Upper lobe of right lung (tissue), 1 donor: Measurements from ENCODE around the gene MEGF10. TPM values are rescaled to one million over a fixed set of nuclear protein-coding genes. Genes with fewer than 3 reads are reported as not detected.
"Not testable (repeated sequence)": the region's sequence is repeated elsewhere in the genome, so short reads cannot be mapped to it uniquely, and the experiment has no call there.

Experiments used
- ATAC-seq: fragments of 200-7000 bp; cut with Tn5 transposase; one replicate; pipeline ENCODE4 v1.9.1; 2020; ENCODE audit warnings: mild to moderate bottlenecking, moderate library complexity
- DNase-seq: peaks from one replicate; pipeline ENCODE4 v3.0.0-alpha.2; 2020
- H3K27ac ChIP-seq: fragments of 200-600 bp; one replicate; pipeline ENCODE4 v1.8.0; 2022
- H3K27me3 ChIP-seq: fragments of 200-600 bp; one replicate; pipeline ENCODE4 v1.8.0; 2022; ENCODE audit warnings: mild to moderate bottlenecking
- H3K36me3 ChIP-seq: fragments of 200-600 bp; one replicate; pipeline ENCODE4 v1.8.0; 2022
- H3K4me1 ChIP-seq: fragments of 200-600 bp; one replicate; pipeline ENCODE4 v1.8.0; 2022
- H3K4me3 ChIP-seq: fragments of 200-600 bp; one replicate; pipeline ENCODE4 v1.8.0; 2022; ENCODE audit warnings: mild to moderate bottlenecking
- H3K9me3 ChIP-seq: fragments of 200-600 bp; one replicate; pipeline ENCODE4 v1.8.0; 2022
- intact Hi-C: fragments of 100-400 bp; cut with DNase I; formaldehyde crosslinking; loops from one replicate; pipeline ENCODE4 v1.11.0; 2022
- long read RNA-seq: library from polyadenylated mRNA; unstranded; transcript quantifications from one replicate; pipeline ENCODE4 v2.0.0, GENCODE V29; 2021
- total RNA-seq: library from RNA; stranded (reverse); fragmentation: NEBNext Ultra II Directional; extraction: Animal tissue kit (Norgen Biotek cat#: 25700); gene quantifications from one replicate; pipeline ENCODE4 v1.2.1, GENCODE V29; 2021
- TF ChIP-seq, protein P1 (sequence below): fragments of 200-600 bp; IDR thresholded peaks from one replicate; pipeline ENCODE4 v1.8.0; 2022; ENCODE audit warnings: antibody characterized with exemption
- donor health status: DM: no; HTN: yes; CAD: no; lungs with severe emphysema.

Gene MEGF10
- total RNA-seq, result 0.26 TPM
- long read RNA-seq, result 0 reads

DNA sequence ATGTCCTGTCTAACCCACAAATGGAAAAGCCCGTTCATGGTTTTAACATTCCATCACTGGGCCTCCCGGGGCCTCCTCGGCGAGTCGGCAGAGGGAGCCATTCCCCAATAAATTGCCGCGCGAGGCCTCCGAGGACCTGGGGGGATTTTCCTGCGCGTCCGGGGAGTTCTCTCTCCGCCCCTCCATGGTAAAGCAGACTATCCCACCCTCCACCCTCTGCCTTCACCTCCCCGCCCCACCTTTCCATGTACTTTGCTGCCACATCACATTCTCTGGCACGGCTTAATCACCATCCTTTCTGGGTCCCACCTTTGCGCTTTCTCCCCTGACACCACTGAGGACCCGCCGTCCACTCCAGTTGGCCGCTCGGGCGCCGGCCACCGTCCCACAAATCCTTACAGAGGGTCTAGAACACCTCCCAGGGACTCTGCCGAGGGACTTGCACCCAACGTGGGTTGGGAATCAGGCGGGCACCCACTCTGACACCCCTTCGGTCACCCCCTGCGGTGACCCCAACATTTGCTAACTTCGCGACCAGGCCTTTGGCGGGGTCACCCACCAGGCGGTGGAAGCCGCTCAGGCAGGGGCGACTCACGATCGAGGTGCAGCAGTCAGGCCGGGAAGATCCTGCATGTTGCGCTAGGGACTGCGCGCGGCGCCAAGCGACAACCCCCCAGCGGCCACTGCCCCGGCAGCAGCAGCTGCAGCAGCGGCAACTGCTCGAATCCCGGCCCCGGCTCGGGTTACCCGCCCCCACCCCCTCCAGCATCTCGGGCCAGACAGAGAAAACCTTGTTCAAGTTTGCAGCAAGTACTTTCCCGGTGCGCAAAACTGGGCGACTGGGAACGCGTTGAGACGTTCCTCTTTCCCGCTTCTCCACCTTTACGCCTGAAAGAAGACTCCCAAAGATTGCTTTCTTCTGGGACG, at the start of gene MEGF10:
MEGF10 (plus strand) TSS at position 778 of the 927 bp plus-strand sequence. CDS start 40,513 bp downstream, outside the sequence.
- no peak within 1 kb of the TSS for H3K4me3 ChIP-seq
- H3K4me1 ChIP-seq, result no peaks in the 10 kb centered on the region
- TF ChIP-seq, protein P1, sequence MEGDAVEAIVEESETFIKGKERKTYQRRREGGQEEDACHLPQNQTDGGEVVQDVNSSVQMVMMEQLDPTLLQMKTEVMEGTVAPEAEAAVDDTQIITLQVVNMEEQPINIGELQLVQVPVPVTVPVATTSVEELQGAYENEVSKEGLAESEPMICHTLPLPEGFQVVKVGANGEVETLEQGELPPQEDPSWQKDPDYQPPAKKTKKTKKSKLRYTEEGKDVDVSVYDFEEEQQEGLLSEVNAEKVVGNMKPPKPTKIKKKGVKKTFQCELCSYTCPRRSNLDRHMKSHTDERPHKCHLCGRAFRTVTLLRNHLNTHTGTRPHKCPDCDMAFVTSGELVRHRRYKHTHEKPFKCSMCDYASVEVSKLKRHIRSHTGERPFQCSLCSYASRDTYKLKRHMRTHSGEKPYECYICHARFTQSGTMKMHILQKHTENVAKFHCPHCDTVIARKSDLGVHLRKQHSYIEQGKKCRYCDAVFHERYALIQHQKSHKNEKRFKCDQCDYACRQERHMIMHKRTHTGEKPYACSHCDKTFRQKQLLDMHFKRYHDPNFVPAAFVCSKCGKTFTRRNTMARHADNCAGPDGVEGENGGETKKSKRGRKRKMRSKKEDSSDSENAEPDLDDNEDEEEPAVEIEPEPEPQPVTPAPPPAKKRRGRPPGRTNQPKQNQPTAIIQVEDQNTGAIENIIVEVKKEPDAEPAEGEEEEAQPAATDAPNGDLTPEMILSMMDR, result peak; percentile 47
- no peak within 1 kb of the TSS for H3K27ac ChIP-seq
- no peaks in the 10 kb centered on the region for H3K36me3 ChIP-seq
- ATAC-seq, result peak; percentile 43
- intact Hi-C loops, result no loop called here
- H3K9me3 ChIP-seq, result no peaks in the 10 kb centered on the region
- peak; percentile 62 for DNase-seq
- H3K27me3 ChIP-seq, result peaks cover 30% of the 10 kb centered on the region

DNA sequence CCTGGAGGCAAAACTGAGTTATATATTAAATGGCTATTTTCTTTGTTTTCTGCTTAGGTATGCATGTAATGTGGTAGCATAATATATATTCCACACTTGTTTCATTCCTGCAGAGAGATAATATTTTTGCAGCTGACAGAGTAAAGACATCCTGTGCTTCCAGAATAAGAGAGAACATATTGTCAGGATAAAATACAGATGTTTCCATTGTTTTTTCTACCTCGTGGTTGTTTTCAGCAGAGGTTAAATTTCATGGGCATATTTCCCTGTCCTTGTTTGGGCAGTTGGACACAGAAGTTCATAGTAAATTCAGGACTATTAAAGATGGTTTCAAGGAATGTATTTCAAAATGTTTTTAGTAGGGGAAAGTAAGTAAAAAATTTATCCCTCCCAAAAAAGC, 47.6 kb upstream of the MEGF10 start:
- no peaks in the 10 kb centered on the region for H3K36me3 ChIP-seq
- ATAC-seq, result no peak
- H3K27me3 ChIP-seq, result no peaks in the 10 kb centered on the region
- no peak overlapping the region for H3K27ac ChIP-seq
- no peaks in the 10 kb centered on the region for H3K4me1 ChIP-seq
- no peak overlapping the region for H3K4me3 ChIP-seq
- DNase-seq, result no peak
- TF ChIP-seq, protein P1, result no peak
- intact Hi-C loops, result no loop called here
- no peaks in the 10 kb centered on the region for H3K9me3 ChIP-seq

DNA sequence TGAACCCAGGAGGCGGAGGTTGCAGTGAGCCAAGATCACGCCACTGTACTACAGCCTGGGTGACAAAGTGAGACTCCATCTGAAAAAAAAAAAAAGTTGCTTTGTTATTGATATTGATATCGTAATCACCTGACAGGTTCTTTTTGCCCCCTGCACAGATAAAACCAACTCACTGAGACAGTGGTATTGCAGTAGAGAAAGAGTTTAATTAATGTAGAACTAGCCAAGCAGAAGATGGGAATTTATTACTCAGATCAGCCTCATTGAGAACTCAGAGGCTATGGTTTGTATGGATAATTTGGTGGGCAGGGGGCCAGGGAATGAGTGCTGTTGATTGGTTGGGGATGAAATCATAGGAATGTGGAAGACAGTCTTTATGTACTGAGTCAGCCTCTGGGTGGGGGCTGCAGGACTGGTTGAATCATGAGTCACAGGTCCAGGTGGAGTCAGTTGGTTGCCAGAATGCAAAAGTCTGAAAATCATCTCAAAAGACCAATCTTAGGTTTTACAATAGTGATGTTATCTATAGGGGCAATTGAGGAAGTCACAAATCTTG, 35.8 kb upstream of the MEGF10 start:
- Histone ChIP-seq H3K9me3 (no peaks in the 10 kb centered on the region), H3K4me3 (no peak overlapping the region), H3K36me3 (no peaks in the 10 kb centered on the region), H3K4me1 (no peaks in the 10 kb centered on the region), H3K27me3 (no peaks in the 10 kb centered on the region), H3K27ac (no peak overlapping the region)
- intact Hi-C loops, result no loop called here
- ATAC-seq (no peak), DNase-seq (no peak)
- TF ChIP-seq, protein P1, result no peak

DNA sequence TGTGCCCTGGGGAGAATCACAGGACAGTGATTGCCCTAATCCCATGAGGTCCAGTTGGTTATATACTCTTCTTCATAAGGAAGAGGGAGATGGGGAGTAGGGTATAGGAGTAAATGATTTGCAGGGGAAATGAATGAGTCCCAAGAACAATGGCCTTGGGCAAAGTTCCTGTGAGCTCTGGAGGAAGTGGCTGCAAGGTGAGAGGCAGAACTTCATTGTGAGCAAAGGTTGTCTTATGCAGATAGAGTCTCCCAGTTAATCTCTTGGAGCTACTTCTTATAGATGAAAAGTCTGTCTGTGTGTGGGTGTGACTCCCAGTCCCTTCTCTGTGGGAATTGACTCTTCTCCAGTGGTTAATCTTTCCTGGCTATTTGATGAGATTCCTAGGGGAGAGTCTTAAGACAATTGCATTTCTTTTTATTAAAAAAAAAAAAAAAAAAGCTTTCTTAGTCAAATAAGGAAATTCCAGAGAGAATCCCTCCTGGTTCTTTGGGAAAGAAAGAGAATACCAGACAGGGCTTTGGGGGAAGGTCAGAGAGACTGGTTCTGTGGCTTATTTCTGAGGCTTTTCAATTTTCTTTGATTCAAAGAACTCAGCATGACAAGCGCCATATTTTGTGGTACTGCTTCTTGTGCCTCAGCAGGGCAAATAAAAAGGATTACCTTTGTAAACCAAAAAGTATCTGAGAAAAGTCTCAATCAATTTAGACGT, 33.6 kb upstream of the MEGF10 start:
- intact Hi-C loops, result no loop called here
- H3K36me3 ChIP-seq, result no peaks in the 10 kb centered on the region
- DNase-seq (no peak), ATAC-seq (no peak)
- no peaks in the 10 kb centered on the region for H3K9me3 ChIP-seq
- TF ChIP-seq, protein P1, result no peak
- H3K4me3 ChIP-seq, result no peak overlapping the region
- no peaks in the 10 kb centered on the region for H3K27me3 ChIP-seq
- H3K4me1 ChIP-seq, result no peaks in the 10 kb centered on the region
- H3K27ac ChIP-seq, result no peak overlapping the region

DNA sequence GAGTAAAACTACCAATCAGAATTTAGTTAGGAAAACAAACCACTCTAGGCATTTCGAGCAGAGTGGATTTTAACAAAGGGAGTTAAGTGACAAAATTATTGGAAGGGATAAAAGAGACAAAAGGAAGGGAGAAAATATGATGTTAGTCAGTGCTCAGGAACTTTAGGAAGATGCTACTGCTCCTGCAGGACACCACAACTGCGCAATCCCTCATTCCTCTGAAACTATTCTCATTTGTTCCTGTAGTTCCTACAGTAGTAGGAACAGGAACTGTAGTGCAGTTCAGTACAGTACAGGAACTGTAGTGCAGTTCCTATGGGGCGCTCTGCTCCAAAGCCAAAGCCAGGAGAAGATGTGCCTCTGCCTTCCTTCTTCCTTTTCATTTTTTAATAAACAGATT, 29.9 kb upstream of the MEGF10 start:
- H3K27ac ChIP-seq, result no peak overlapping the region

DNA sequence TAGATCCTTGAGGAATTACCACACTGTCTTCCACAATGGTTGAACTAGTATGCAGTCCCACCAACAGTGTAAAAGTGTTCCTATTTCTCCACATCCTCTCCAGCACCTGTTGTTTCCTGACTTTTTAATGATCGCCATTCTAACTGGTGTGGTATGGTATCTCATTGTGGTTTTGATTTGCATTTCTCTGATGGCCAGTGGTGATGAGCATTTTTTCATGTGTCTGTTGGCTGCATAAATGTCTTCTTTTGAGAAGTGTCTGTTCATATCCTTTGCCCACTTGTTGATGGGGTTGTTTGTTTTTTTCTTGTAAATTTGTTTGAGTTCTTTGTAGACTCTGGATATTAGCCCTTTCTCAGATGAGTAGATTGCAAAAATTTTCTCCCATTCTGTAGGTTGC, 25.1 kb upstream of the MEGF10 start:
- H3K27ac ChIP-seq, DNase-seq, H3K27me3 ChIP-seq, H3K36me3 ChIP-seq, intact Hi-C loops, H3K9me3 ChIP-seq, H3K4me3 ChIP-seq, H3K4me1 ChIP-seq, ATAC-seq: not testable (repeated sequence)

More for the DNA sequence above, 29.9 kb upstream of the MEGF10 start:
- DNase-seq (no peak), ATAC-seq (no peak)
- H3K36me3 ChIP-seq, result no peaks in the 10 kb centered on the region
- H3K9me3 ChIP-seq, result no peaks in the 10 kb centered on the region
- TF ChIP-seq, protein P1, result no peak
- H3K4me3 ChIP-seq, result no peak overlapping the region
- no peaks in the 10 kb centered on the region for H3K27me3 ChIP-seq
- H3K4me1 ChIP-seq, result no peaks in the 10 kb centered on the region
- intact Hi-C loops, result no loop called here

DNA sequence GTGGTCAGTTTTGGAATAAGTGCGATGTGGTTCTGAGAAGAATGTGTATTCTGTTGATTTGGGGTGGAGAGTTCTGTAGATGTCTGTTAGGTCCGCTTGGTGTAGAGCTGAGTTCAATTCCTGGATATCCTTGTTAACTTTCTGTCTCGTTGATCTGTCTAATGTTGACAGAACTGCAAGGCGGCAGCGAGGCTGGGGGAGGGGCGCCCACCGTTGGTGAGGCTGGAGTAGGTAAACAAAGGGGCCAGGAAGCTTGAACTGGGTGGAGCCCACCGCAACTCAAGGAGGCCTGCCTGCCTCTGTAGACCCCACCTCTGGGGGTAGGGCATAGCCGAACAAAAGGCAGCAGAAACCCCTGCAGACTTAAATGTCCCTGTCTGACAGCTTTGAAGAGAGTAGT, 22.3 kb upstream of the MEGF10 start:
- intact Hi-C loops, H3K4me3 ChIP-seq, ATAC-seq, H3K4me1 ChIP-seq, H3K27me3 ChIP-seq, H3K36me3 ChIP-seq, H3K27ac ChIP-seq, H3K9me3 ChIP-seq: not testable (repeated sequence)
- DNase-seq, result peak; percentile 43

DNA sequence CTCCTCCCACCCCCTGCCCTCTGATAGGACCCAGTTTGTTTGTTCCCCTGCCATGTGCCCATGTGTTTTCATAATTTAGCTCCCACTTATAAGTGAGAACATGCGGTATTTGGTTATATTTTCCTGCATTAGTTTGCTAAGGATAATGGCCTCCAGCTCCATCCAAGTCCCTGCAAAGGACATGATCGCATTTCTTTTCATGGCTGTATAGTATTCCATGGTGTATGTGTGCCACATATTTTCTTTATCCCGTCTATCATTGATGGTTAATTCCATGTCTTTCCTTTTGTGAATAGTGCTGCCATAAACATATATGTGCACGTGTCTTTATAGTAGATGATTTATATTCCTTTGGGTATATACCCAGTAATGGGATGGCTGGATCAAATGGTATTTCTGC, 19.9 kb upstream of the MEGF10 start:
- H3K27ac ChIP-seq, DNase-seq, H3K4me3 ChIP-seq, intact Hi-C loops, H3K36me3 ChIP-seq, H3K27me3 ChIP-seq, H3K4me1 ChIP-seq, H3K9me3 ChIP-seq, ATAC-seq: not testable (repeated sequence)
